Measurements from ENCODE around the gene CGNL1.

DNA sequence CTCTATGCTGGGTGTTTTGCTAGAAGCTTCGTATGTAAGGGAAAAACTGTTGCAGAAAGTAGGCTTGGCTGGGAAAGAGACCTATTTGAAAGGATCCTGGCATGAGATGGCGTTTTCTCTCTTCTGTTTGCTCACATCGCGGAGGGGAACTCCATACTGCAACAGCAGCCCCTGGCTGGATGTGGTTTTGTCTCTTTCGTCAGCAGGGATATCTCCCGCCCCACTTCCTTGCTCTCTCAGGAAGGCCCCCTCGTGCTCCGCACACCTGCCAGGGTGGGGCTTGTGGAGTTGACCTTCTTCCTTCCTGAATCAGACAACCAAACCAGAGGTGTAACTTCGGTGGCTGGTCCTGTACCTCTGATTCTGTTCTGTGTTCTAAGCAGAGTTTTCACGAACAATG lies 189.0 kb downstream of the CGNL1 start:
- TF ChIP-seq EP300 (IDR thresholded peaks at IDR 0.05; ENCODE audit: borderline replicate concordance) = no peak
- TF ChIP-seq, protein P1, sequence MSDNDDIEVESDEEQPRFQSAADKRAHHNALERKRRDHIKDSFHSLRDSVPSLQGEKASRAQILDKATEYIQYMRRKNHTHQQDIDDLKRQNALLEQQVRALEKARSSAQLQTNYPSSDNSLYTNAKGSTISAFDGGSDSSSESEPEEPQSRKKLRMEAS (IDR thresholded peaks at IDR 0.05) = no peak
- TF ChIP-seq FOXM1 (IDR thresholded peaks at IDR 0.05; ENCODE audit: borderline replicate concordance, low read depth) = no peak
- TF ChIP-seq TEAD4 (IDR thresholded peaks at IDR 0.05) = no peak
- no peak for TF ChIP-seq TAF1 (IDR thresholded peaks at IDR 0.05; ENCODE audit: low read depth)
- no peak for TF ChIP-seq YY1 (IDR thresholded peaks at IDR 0.05; ENCODE audit: low read depth)
- no peak for TF ChIP-seq EGR1 (IDR thresholded peaks at IDR 0.05)
